Measurements from ENCODE around the gene BBS9.

GRCh38 chr7:33411020-33411419 lies 281.7 kb downstream of the BBS9 start:
- TF ChIP-seq CTCF (IDR thresholded peaks at IDR 0.05): no peak
- no peak for TF ChIP-seq POLR2A (IDR thresholded peaks at IDR 0.05)
- TF ChIP-seq POLR2AphosphoS5 (IDR thresholded peaks at IDR 0.05; ENCODE audit: insufficient read depth in 1 of 2, low read depth in 1 of 2): no peak
